Upper lobe of left lung (tissue), 6 donors: Measurements from ENCODE around the gene RRP36. TPM values are rescaled to one million over a fixed set of nuclear protein-coding genes. Genes with fewer than 3 reads are reported as not detected.
A peak's percentile ranks its signal among the peaks of the same experiment; 100 is the strongest.

Source experiments
- ATAC-seq, 2 donors: fragments of 200-7000 bp; cut with Tn5 transposase; one replicate each; pipeline ENCODE4 v1.9.1; 2022; ENCODE audit warnings: mild to moderate bottlenecking in 2 of 2, moderate library complexity in 2 of 2; ENCODE audit not compliant: low FRiP score in 2 of 2
- DNase-seq, 2 donors: peaks; one replicate each; pipeline ENCODE4 v3.0.0-alpha.2; 2019 to 2020
- H3K27ac ChIP-seq, 4 donors: fragments of 200-600 bp; sonication (generic); one replicate each; pipeline ENCODE4 v1.5.1; 2016 to 2019
- H3K27me3 ChIP-seq, 4 donors: fragments of 200-600 bp; sonication (generic); one replicate each; pipeline ENCODE4 v1.5.1; 2017 to 2019
- H3K36me3 ChIP-seq, 4 donors: fragments of 200-600 bp; sonication (generic); one replicate each; pipeline ENCODE4 v1.5.1; 2016 to 2019
- H3K4me1 ChIP-seq, 4 donors: fragments of 200-600 bp; sonication (generic); one replicate each; pipeline ENCODE4 v1.5.1; 2018 to 2019
- H3K4me3 ChIP-seq, 4 donors: fragments of 200-600 bp; sonication (generic); one replicate each; pipeline ENCODE4 v1.5.1; 2017 to 2019; ENCODE audit warnings: mild to moderate bottlenecking in 2 of 4, moderate library complexity in 1 of 4
- H3K9me3 ChIP-seq, 4 donors: fragments of 200-600 bp; sonication (generic); one replicate each; pipeline ENCODE4 v1.5.1; 2018 to 2019
- CTCF ChIP-seq, 6 experiments: fragments of 450-650 bp in 4 of 6; fragments of 200-600 bp in 2 of 6; sonication (generic) in 2 of 6; IDR thresholded peaks; one replicate each; pipeline ENCODE4 v1.5.1; 2016 to 2019; ENCODE audit warnings: antibody characterized with exemption in 6 of 6
- EP300 ChIP-seq, 4 donors: sonication (generic); formaldehyde crosslinking; IDR thresholded peaks; one replicate each; pipeline ENCODE4 v1.5.1; 2017; ENCODE audit warnings: antibody characterized with exemption in 4 of 4, control low read depth in 2 of 4
- POLR2A ChIP-seq, 4 donors: fragments of 450-650 bp; IDR thresholded peaks; one replicate each; pipeline ENCODE4 v1.5.1; 2016 to 2017; ENCODE audit warnings: antibody characterized with exemption in 4 of 4, mild to moderate bottlenecking in 2 of 4
- POLR2AphosphoS5 ChIP-seq, 2 donors: sonication (generic); formaldehyde crosslinking; IDR thresholded peaks; one replicate each; pipeline ENCODE4 v1.5.1; 2017; ENCODE audit warnings: antibody characterized with exemption in 2 of 2
- WGBS, 2 donors: methylation state at CpG; one replicate each; pipeline ENCODE4 v1.1.5; 2017 to 2018; 5-methylcytosine and 5-hydroxymethylcytosine counted together
- total RNA-seq, 6 donors: library from RNA; depleted of rRNA in 4 of 6; stranded (reverse); fragments of >200 nt in 4 of 6; gene quantifications; one replicate each; pipeline versions ENCODE4 v1.1.0 to v1.2.1, GENCODE V29; 2016 to 2021
- donor health status: DM: no; HTN: no; CAD: no; lungs with moderate emphysema.
- donor health status: DM: no; HTN: yes; CAD: no; lungs with severe emphysema.

Gene RRP36
- total RNA-seq, 6 donors from 2014 or later, result 32.0 to 77.2 (median 45.9) TPM

DNA sequence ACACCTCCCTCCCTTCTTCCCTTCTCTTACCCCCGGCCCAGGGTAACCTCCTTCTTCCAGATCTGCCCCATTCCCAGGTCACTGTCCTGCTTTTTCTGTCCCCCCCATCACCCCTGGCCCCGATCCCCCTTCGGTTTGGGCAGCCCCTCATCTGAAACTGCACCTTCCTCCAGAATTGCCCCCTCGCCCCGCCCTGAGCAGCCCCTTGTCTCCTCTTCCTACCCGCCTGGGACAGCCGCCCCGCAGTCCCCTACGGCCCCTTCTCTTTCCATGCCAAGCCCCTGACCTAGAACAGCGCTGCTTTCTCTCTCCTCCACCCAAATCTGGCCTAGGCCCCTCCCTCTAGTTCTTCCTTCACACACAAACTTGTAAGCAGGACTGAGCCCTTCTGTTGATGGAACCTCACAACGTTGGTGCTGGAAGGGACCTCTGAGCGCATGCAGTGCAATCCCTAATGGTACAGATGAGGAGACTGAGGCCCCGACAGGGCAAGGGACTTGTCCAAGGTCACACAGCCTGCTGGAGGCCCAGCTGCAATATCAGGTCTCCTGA lies 36.4 kb upstream of the RRP36 start:
- Histone ChIP-seq H3K9me3 (no peaks in the 10 kb centered on the region), H3K4me3 (peak overlapping the region; percentile 74 to 97 (median 80)), H3K4me1 (peaks cover 32 to 53% (median 46%) of the 10 kb centered on the region in 4 donors), H3K36me3 (peaks cover 3 to 9% (median 5%) of the 10 kb centered on the region in 4 donors), H3K27ac (peak overlapping the region; percentile 74 to 92 (median 89)), H3K27me3 (no peaks in the 10 kb centered on the region)
- TF ChIP-seq EP300 (IDR thresholded peaks at IDR 0.05) (no peak), POLR2AphosphoS5 (IDR thresholded peaks at IDR 0.05) (no peak), POLR2A (IDR thresholded peaks at IDR 0.05) (no peak), CTCF (IDR thresholded peaks at IDR 0.05) (no peak)
- 10 to 15% methylated on average over 12 to 13 of the region's 13 CpGs for WGBS, 2 donors
- ATAC-seq (peak in 1 of 2 donors; percentile 21), DNase-seq (no peak)

DNA sequence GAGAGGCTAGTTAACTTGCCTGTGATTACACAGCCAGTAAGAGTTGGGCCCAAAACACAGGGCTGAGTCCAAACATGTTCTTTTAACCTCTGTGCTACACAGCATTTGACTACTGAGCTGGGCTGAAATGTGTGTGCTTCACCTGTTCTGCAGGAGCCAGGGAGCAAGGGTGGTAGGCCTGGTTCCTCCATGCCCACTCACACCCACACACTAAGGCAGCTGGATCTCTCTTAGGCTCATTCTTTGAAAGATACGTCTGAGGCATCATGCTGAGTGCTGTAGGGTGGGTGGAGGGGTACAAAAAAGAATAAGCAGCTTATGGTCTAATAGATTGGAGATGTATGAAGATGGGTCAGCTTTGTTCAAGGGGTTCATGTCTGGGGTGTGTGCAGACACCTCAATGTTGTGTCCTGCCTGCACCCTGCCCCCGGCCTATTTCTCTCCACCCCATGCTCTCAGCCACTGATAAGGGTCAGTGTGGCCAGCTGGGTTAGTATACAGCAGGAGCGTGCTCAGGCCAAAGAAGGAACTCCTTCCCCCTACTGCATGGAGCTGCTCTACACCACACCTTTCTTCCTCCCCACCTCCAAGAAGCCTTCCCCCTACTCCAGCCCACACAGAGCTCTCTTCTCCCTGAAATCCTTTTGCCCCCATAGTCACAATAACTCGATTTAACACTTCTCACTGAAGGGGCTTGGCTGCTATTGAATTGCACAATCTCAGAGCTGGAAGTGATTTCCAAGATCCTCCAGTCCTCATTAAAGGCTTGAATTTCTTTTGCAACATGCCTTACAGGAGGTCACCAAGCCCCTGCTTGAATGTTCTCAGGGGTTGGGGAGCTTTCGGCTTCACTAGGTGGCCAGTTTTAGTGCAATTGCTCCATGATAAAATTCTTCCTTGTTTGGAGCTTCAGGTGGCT lies 33.6 kb upstream of the RRP36 start:
- ATAC-seq, result no peak
- WGBS, 2 donors, result 62 to 69% methylated on average over 5 of the region's 5 CpGs
- peaks cover 3 to 16% (median 11%) of the 10 kb centered on the region in 4 donors for H3K36me3 ChIP-seq
- no peak overlapping the region for H3K4me3 ChIP-seq
- no peaks in the 10 kb centered on the region for H3K27me3 ChIP-seq
- no peak for TF ChIP-seq POLR2AphosphoS5 (IDR thresholded peaks at IDR 0.05)
- no peak for TF ChIP-seq EP300 (IDR thresholded peaks at IDR 0.05)
- TF ChIP-seq POLR2A (IDR thresholded peaks at IDR 0.05), result no peak
- no peak for TF ChIP-seq CTCF (IDR thresholded peaks at IDR 0.05)
- no peak overlapping the region for H3K27ac ChIP-seq
- no peak for DNase-seq
- H3K9me3 ChIP-seq, result no peaks in the 10 kb centered on the region
- H3K4me1 ChIP-seq, result peaks cover 32 to 49% (median 44%) of the 10 kb centered on the region in 4 donors

GRCh38 chr6:42988486-42989020 lies 32.9 kb upstream of the RRP36 start:
- 69 to 75% methylated on average over 1 of the region's 1 CpG for WGBS, 2 donors

GRCh38 chr6:42989923-42990322 lies 31.5 kb upstream of the RRP36 start:
- Histone ChIP-seq H3K4me1 (peaks cover 26 to 39% (median 37%) of the 10 kb centered on the region in 4 donors), H3K27me3 (no peaks in the 10 kb centered on the region), H3K27ac (no peak overlapping the region), H3K4me3 (no peak overlapping the region), H3K9me3 (no peaks in the 10 kb centered on the region), H3K36me3 (peaks cover 3 to 19% (median 12%) of the 10 kb centered on the region in 4 donors)
- DNase-seq (no peak), ATAC-seq (no peak)
- 91 to 94% methylated on average over 5 of the region's 5 CpGs for WGBS, 2 donors
- TF ChIP-seq EP300 (IDR thresholded peaks at IDR 0.05), result no peak
- no peak for TF ChIP-seq CTCF (IDR thresholded peaks at IDR 0.05)
- no peak for TF ChIP-seq POLR2A (IDR thresholded peaks at IDR 0.05)
- TF ChIP-seq POLR2AphosphoS5 (IDR thresholded peaks at IDR 0.05), result no peak

More at GRCh38 chr6:42988486-42989020, 32.9 kb upstream of the RRP36 start:
- Histone ChIP-seq H3K36me3 (peaks cover 3 to 19% (median 12%) of the 10 kb centered on the region in 4 donors), H3K27ac (no peak overlapping the region), H3K9me3 (no peaks in the 10 kb centered on the region), H3K4me3 (no peak overlapping the region), H3K27me3 (no peaks in the 10 kb centered on the region), H3K4me1 (peaks cover 29 to 45% (median 41%) of the 10 kb centered on the region in 4 donors)
- DNase-seq (no peak), ATAC-seq (no peak)
- TF ChIP-seq CTCF (IDR thresholded peaks at IDR 0.05) (no peak), POLR2AphosphoS5 (IDR thresholded peaks at IDR 0.05) (no peak), POLR2A (IDR thresholded peaks at IDR 0.05) (no peak), EP300 (IDR thresholded peaks at IDR 0.05) (no peak)
